H1 (cell line): ENCODE data around the gene DELE1. TPM values are rescaled to one million over a fixed set of nuclear protein-coding genes. Genes with fewer than 3 reads are reported as not detected.

Source experiments
- CTCF ChIA-PET: fragments of 300-600 bp; sonication (Branson Sonifier 250); formaldehyde crosslinking; loops from one replicate; lab custom pipeline; 2021; ENCODE audit not compliant: partially characterized antibody; lab: Charles Lee
- POLR2A ChIA-PET: fragments of 300-600 bp; sonication (Branson Sonifier 250); formaldehyde crosslinking; loops from one replicate; lab custom pipeline; 2021; ENCODE audit warnings: inconsistent platforms; ENCODE audit not compliant: partially characterized antibody; lab: Charles Lee
- DNase-seq, 2 experiments: peaks; one replicate each; pipeline versions ENCODE4 v3.0.0 to v3.0.0-alpha.2; 2010 to 2022; ENCODE audit warnings: low spot score in 2 of 2, low read depth in 1 of 2, mixed read lengths in 1 of 2
- FAIRE-seq: peaks from 2 replicates; lab custom pipeline; 2011; peaks lifted over from hg19 to GRCh38; lab: Jason Lieb, UNC
- H2AFZ ChIP-seq: 2 replicates; pipeline ENCODE4 v1.8.1; 2012; ENCODE audit warnings: low read length, inconsistent platforms
- H2AK5ac ChIP-seq: 2 replicates; pipeline ENCODE4 v1.6.1; 2013; ENCODE audit warnings: low read depth, low read length
- H2BK120ac ChIP-seq: replicated peaks from 2 replicates; pipeline ENCODE3; 2013; ENCODE audit warnings: low read depth, low read length, inconsistent platforms
- H2BK12ac ChIP-seq: 2 replicates; pipeline ENCODE4 v1.6.1; 2013; ENCODE audit warnings: low read depth, low read length
- H2BK15ac ChIP-seq: 2 replicates; pipeline ENCODE4 v1.6.1; 2013; ENCODE audit warnings: low read length
- H2BK20ac ChIP-seq: 2 replicates; pipeline ENCODE4 v1.6.1; 2013; ENCODE audit warnings: low read length
- H2BK5ac ChIP-seq: 2 replicates; pipeline ENCODE4 v1.6.1; 2013; ENCODE audit warnings: low read depth, low read length
- H3K14ac ChIP-seq: 2 replicates; pipeline ENCODE4 v1.6.1; 2013; ENCODE audit warnings: inconsistent platforms; ENCODE audit not compliant: insufficient read length
- H3K18ac ChIP-seq: 2 replicates; pipeline ENCODE4 v1.6.1; 2013; ENCODE audit warnings: low read length; ENCODE audit errors: extremely low read depth
- H3K23ac ChIP-seq: 2 replicates; pipeline ENCODE4 v1.6.1; 2013; ENCODE audit warnings: inconsistent platforms; ENCODE audit not compliant: insufficient read length
- H3K23me2 ChIP-seq: 2 replicates; pipeline ENCODE4 v1.6.1; 2013; ENCODE audit warnings: low read depth, low read length
- H3K27ac ChIP-seq: 2 replicates; pipeline ENCODE4 v1.6.1; 2011; ENCODE audit warnings: low read depth, low read length, inconsistent platforms
- H3K27me3 ChIP-seq, 4 experiments: replicated peaks in 1 of 4; 1 replicate in 1 of 4; 2 replicates in 3 of 4; pipeline versions ENCODE4 v1.6.1 to v1.8.1; 2011 to 2013; ENCODE audit warnings: low read length in 3 of 4, mild to moderate bottlenecking in 3 of 4, inconsistent platforms in 2 of 4, mixed read lengths in 2 of 4, moderate library complexity in 1 of 4; ENCODE audit not compliant: control insufficient read depth in 3 of 4, insufficient read depth in 3 of 4; ENCODE audit errors: extremely low read depth in 1 of 4
- H3K36me3 ChIP-seq, 4 experiments: 2 replicates each; pipeline versions ENCODE4 v1.6.1 to v1.8.1; 2011 to 2013; ENCODE audit warnings: mild to moderate bottlenecking in 4 of 4, low read length in 3 of 4, moderate library complexity in 2 of 4, control low read depth in 1 of 4, inconsistent platforms in 1 of 4; ENCODE audit not compliant: insufficient read depth in 4 of 4, control insufficient read depth in 2 of 4
- H3K4ac ChIP-seq: replicated peaks from 2 replicates; pipeline ENCODE3; 2013; ENCODE audit warnings: low read length, low read depth, mixed read lengths, inconsistent platforms; ENCODE audit not compliant: insufficient read length
- H3K4me1 ChIP-seq, 4 experiments: replicated peaks in 1 of 4; 1 replicate in 1 of 4; 2 replicates in 3 of 4; pipeline versions ENCODE4 v1.6.1 to v1.8.1; 2011 to 2013; ENCODE audit warnings: low read length in 3 of 4, inconsistent platforms in 2 of 4, mixed read lengths in 1 of 4; ENCODE audit not compliant: insufficient read depth in 4 of 4, control insufficient read depth in 3 of 4
- H3K4me2 ChIP-seq, 2 experiments: 2 replicates each; pipeline versions ENCODE4 v1.6.1 to v1.8.1; 2011 to 2013; ENCODE audit warnings: low read depth in 2 of 2, low read length in 2 of 2, control low read depth in 1 of 2, inconsistent platforms in 1 of 2, mild to moderate bottlenecking in 1 of 2; ENCODE audit not compliant: insufficient read depth in 1 of 2
- H3K4me3 ChIP-seq, 4 experiments: fragments of 200-600, 300-600 bp in 1 of 4; sonication (generic), shearing (Covaris generic), sonication (Bioruptor Twin) in 1 of 4; 2 replicates each; pipeline versions ENCODE4 v1.5.1 to v1.8.1; 2011 to 2016; ENCODE audit warnings: low read length in 4 of 4, low read depth in 3 of 4, control low read depth in 2 of 4, inconsistent platforms in 2 of 4, mild to moderate bottlenecking in 2 of 4, mixed read lengths in 1 of 4, moderate library complexity in 1 of 4; ENCODE audit not compliant: insufficient read depth in 2 of 4; ENCODE audit errors: extremely low read depth in 1 of 4
- H3K56ac ChIP-seq: replicated peaks from 2 replicates; pipeline ENCODE3; 2013; ENCODE audit warnings: low read depth, mild to moderate bottlenecking, mixed read lengths, low read length, inconsistent platforms; ENCODE audit not compliant: insufficient read length
- H3K79me1 ChIP-seq: 2 replicates; pipeline ENCODE4 v1.6.1; 2013; ENCODE audit warnings: low read depth, low read length, control low read depth
- H3K79me2 ChIP-seq, 2 experiments: 2 replicates each; pipeline versions ENCODE4 v1.6.1 to v1.8.1; 2012 to 2013; ENCODE audit warnings: low read length in 2 of 2, mild to moderate bottlenecking in 2 of 2, inconsistent platforms in 1 of 2; ENCODE audit not compliant: insufficient read depth in 2 of 2, control insufficient read depth in 1 of 2
- H3K9ac ChIP-seq, 4 experiments: replicated peaks in 1 of 4; 1 replicate in 1 of 4; 2 replicates in 3 of 4; pipeline versions ENCODE4 v1.6.1 to v1.8.1; 2011 to 2013; ENCODE audit warnings: low read depth in 3 of 4, low read length in 3 of 4, control low read depth in 2 of 4, mild to moderate bottlenecking in 2 of 4, moderate library complexity in 2 of 4, inconsistent platforms in 1 of 4; ENCODE audit errors: extremely low read depth in 1 of 4
- H3K9me3 ChIP-seq, 2 experiments: 2 replicates each; pipeline versions ENCODE4 v1.6.1 to v1.8.1; 2012 to 2013; ENCODE audit warnings: mild to moderate bottlenecking in 2 of 2, moderate library complexity in 2 of 2, control low read depth in 1 of 2, inconsistent platforms in 1 of 2, low read depth in 1 of 2, low read length in 1 of 2, mixed read lengths in 1 of 2; ENCODE audit not compliant: insufficient read depth in 2 of 2
- H4K20me1 ChIP-seq, 2 experiments: replicated peaks in 1 of 2; 2 replicates each; pipeline versions ENCODE3 to v1.8.1; 2011 to 2013; ENCODE audit warnings: inconsistent platforms in 2 of 2, low read length in 2 of 2, mild to moderate bottlenecking in 1 of 2; ENCODE audit not compliant: insufficient read depth in 2 of 2, control insufficient read depth in 1 of 2
- H4K5ac ChIP-seq: 2 replicates; pipeline ENCODE4 v1.6.1; 2013; ENCODE audit warnings: low read length, low read depth, mixed read lengths, inconsistent platforms; ENCODE audit not compliant: insufficient read length
- H4K8ac ChIP-seq: 2 replicates; pipeline ENCODE4 v1.8.0; 2013; ENCODE audit warnings: mild to moderate bottlenecking, moderate library complexity, low read length, inconsistent platforms; ENCODE audit not compliant: insufficient read depth; ENCODE audit errors: extremely low read depth
- H4K91ac ChIP-seq: replicated peaks from 2 replicates; pipeline ENCODE3; 2013; ENCODE audit warnings: low read length, mixed read lengths, inconsistent platforms; ENCODE audit not compliant: insufficient read length
- BACH1 ChIP-seq: IDR thresholded peaks from 2 replicates; pipeline ENCODE4 v1.6.1; 2012; ENCODE audit warnings: low read length, improper control_type of control experiment
- EP300 ChIP-seq, 2 experiments: IDR thresholded peaks; 1 replicate in 1 of 2; 2 replicates in 1 of 2; pipeline ENCODE4 v1.6.1; 2011 to 2012; ENCODE audit warnings: low read depth in 2 of 2, low read length in 2 of 2, mild to moderate bottlenecking in 2 of 2, borderline replicate concordance in 1 of 2, inconsistent platforms in 1 of 2, moderate library complexity in 1 of 2
- KDM4A ChIP-seq: IDR thresholded peaks from one replicate; pipeline ENCODE4 v1.7.1; 2012; ENCODE audit warnings: low read depth, mild to moderate bottlenecking, moderate library complexity, low read length, inconsistent platforms; ENCODE audit not compliant: severe bottlenecking
- PHF8 ChIP-seq: fragments of 200-600 bp; sonication (generic); conservative IDR thresholded peaks from 2 replicates; pipeline ENCODE4 v1.7.1; 2012; ENCODE audit warnings: low read depth, mild to moderate bottlenecking, inconsistent platforms, low read length, moderate library complexity
- POLR2A ChIP-seq, 2 experiments: IDR thresholded peaks; 1 replicate in 1 of 2; 2 replicates in 1 of 2; pipeline ENCODE4 v1.6.1; 2011; ENCODE audit warnings: low read depth in 2 of 2, low read length in 2 of 2, mild to moderate bottlenecking in 2 of 2; ENCODE audit errors: control extremely low read depth in 1 of 2
- TAF7 ChIP-seq: optimal IDR thresholded peaks from 2 replicates; pipeline ENCODE3; 2011; ENCODE audit warnings: low read depth, mild to moderate bottlenecking, inconsistent platforms, low read length, moderate library complexity, borderline replicate concordance
- WGBS, 2 experiments: shearing (Covaris generic) in 1 of 2; methylation state at CpG; one replicate each; pipeline versions ENCODE4 v1.1.6 to v1.1.7; 2013 to 2015; ENCODE audit warnings: low lambda C conversion rate in 2 of 2, mixed read lengths in 2 of 2, inconsistent platforms in 1 of 2, low coverage in 1 of 2, missing lambda C conversion rate in 1 of 2; ENCODE audit not compliant: insufficient replicate concordance in 2 of 2, insufficient coverage in 1 of 2, insufficient read length in 1 of 2; ENCODE audit errors: extremely low coverage in 1 of 2, missing lambda C conversion rate in 1 of 2; 5-methylcytosine and 5-hydroxymethylcytosine counted together
- polyA plus RNA-seq, 7 experiments: library from polyadenylated mRNA; depleted of rRNA in 3 of 7; stranded (reverse) in 5 of 7; unstranded in 2 of 7; fragments of >200 nt in 5 of 7; fragments of 200-250 nt in 2 of 7; gene quantifications; 1 replicate in 5 of 7; 2 replicates in 1 of 7; 4 replicates in 1 of 7; pipeline versions ENCODE4 v1.2.1 to v1.2.3, GENCODE V29; 2011 to 2013; ENCODE audit warnings: missing spikeins in 2 of 7, mixed read lengths in 2 of 7
- total RNA-seq: library from RNA; stranded (reverse); fragmentation: NEBNext Ultra II Directional; extraction: Animal tissue kit (Norgen Biotek cat#: 25700); gene quantifications from 2 replicates; pipeline ENCODE4 v1.2.1, GENCODE V29; 2021

The DELE1 gene
- total and polyA plus RNA-seq, 2 of the 8 experiments (the other 6 are each of a cell fraction or from before 2014, with no cell fraction given): 61.4 to 114 TPM

DNA sequence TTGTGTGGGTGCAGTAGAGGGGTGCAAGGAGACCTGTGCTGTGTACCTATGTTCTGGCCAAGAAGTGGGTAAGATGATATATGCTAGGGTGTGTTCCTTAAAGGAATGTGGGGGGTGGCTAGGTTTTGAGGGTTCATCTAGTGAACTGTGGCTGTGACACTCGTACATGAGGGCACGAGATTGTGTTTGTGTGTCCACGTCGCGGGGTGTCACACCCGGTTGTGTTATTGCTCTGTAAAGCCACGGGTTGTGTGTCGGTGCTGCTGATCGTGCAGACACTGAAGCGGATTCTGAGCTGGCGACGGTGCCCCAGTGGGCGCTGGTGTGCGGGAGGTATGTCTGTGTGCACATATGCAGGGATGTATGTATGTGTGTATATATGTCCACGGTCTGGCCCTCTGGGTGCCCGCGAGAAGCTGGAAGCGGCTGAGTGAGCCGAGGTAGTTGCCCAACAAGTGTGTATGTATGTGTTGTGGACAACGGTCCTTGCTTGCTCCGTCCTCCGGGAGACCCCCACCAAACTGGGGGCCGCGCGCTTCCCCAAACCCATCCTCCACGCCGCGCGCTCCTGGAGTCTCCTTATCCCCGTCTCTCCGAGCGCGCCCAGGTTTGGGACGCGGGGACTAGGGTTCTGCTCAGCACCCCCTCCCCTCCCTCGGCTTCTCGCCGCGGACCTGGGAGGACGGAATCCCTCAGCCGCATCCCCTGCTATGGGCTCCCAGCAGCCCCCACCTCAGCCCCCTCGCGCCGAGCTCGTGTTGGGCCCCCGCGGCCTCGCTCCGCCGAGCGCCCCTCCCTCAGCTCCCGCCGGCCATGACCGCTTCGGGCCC lies 46.1 kb upstream of the DELE1 start:
- peak overlapping the region; percentile 87 for H3K14ac ChIP-seq
- DNase-seq: peak in 1 of 2 experiments; percentile 63
- H3K4me3 ChIP-seq: peak overlapping the region; percentile 74 to 94 (median 82)
- TF ChIP-seq KDM4A: peak; percentile 13
- peak in 1 of 2 experiments; percentile 63; a peak in 1 of 3 replicates for TF ChIP-seq POLR2A (IDR thresholded peaks at IDR 0.05; ENCODE audit: control extremely low read depth in 1 of 2, low read depth in 2 of 2, low read length in 2 of 2)
- 0 out of 3 replicates have a peak, but pooled peaks of 1 of the 2 experiments have one; percentile 9 for TF ChIP-seq EP300 (IDR thresholded peaks at IDR 0.05; ENCODE audit: borderline replicate concordance in 1 of 2, low read depth in 2 of 2, low read length in 2 of 2)
- no peak for TF ChIP-seq TAF7
- no peak for TF ChIP-seq BACH1
- TF ChIP-seq PHF8: no peak; the same call in 1 of the 2 replicates
- peak overlapping the region; percentile 87; the same call in 1 of the 2 replicates for H2BK20ac ChIP-seq
- peak overlapping the region; percentile 100 for H2BK12ac ChIP-seq
- peaks cover 3 to 9% of the 10 kb centered on the region in 2 experiments for H4K20me1 ChIP-seq
- H2AK5ac ChIP-seq: peak overlapping the region; percentile 99
- H3K27ac ChIP-seq: peak overlapping the region; percentile 90
- peak overlapping the region; percentile 96 for H2BK15ac ChIP-seq
- H2BK120ac ChIP-seq: peak overlapping the region; percentile 82
- POLR2A ChIA-PET: interaction anchor here (0.6 to 13.5 kb wide), 27 partner anchors 10 to 215 kb away, joined by 3 to 210 read pairs (median 6); partner anchors contain the start of gene RNF14
- no peaks in the 10 kb centered on the region for H3K9me3 ChIP-seq
- peaks cover 0 to 4% (median 0%) of the 10 kb centered on the region in 4 experiments; a peak in 1 of 7 replicates for H3K27me3 ChIP-seq
- 2% methylated on average over 43 of the region's 55 CpGs; no CpG with 5 or more reads in 1 of the 2 experiments for WGBS, 2 experiments
- peak overlapping the region; percentile 100 for H3K18ac ChIP-seq
- H3K23me2 ChIP-seq: peaks cover 30% of the 10 kb centered on the region
- H3K4me2 ChIP-seq: peak overlapping the region; percentile 97 to 99
- H2AFZ ChIP-seq: no peak overlapping the region
- peak overlapping the region; percentile 65 for H4K5ac ChIP-seq
- H3K36me3 ChIP-seq: no peaks in the 10 kb centered on the region
- H3K79me2 ChIP-seq: peaks cover 7 to 47% of the 10 kb centered on the region in 2 experiments
- CTCF ChIA-PET: interaction anchor here (0.6 to 10.7 kb wide), 35 partner anchors 8 to 208 kb away, joined by 3 to 273 read pairs (median 18); partner anchors contain the start of genes ARAP3, DELE1, PCDH12 and RNF14
- H3K79me1 ChIP-seq: peaks cover 10% of the 10 kb centered on the region; the same call in 1 of the 2 replicates
- peak overlapping the region; percentile 99 for H4K8ac ChIP-seq
- peak overlapping the region; percentile 97 for H2BK5ac ChIP-seq
- peak overlapping the region; percentile 89 to 95 (median 92) for H3K9ac ChIP-seq
- H3K23ac ChIP-seq: peak overlapping the region; percentile 34
- peaks cover 25 to 58% (median 44%) of the 10 kb centered on the region in 4 experiments for H3K4me1 ChIP-seq
- H3K4ac ChIP-seq: peak overlapping the region; percentile 99
- peak overlapping the region; percentile 95 for H4K91ac ChIP-seq
- no peak for FAIRE-seq
- H3K56ac ChIP-seq: peak overlapping the region; percentile 91
